ENCODE measurements around the gene YIPF1.

The YIPF1 gene

GRCh38 chr1:53889304-53890298, at the start of gene YIPF1:
YIPF1 (minus strand) TSS chr1:53889797; CDS start chr1:53888937, 860 bp downstream.
- peak; percentile 46 to 92 for DNase-seq

DNA sequence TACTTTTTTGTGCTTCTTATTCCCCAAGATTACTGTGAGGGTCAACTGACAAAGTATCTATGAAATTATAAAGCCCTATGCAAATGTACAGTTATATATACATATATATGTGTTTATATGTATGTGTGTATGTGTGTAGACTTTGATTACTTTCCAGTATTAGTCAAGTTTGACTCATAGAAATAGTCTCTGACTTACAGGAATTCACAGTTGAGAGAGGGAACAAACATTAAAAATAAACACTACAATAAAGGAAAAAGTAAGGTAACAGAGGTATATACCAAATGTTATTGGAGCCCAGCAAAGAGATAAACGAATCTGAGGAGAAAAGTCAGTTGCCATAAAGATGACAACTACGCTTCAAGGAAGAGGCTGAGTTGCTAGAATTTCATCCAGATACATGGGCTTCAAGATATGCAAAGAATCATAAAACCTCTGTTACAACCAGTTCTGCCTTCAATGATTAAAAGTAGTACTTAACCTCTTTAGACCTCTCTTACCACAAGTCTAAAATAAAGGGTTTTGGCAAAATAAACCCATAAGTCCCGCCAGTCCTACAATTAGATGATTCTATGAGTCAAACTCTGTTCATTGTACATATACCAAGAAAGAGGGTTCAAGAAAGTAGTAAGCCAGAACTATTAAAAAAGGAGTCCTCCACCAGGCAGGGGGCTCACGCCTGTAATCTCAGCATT, 48.7 kb upstream of the YIPF1 start:
- no peak for DNase-seq

DNA sequence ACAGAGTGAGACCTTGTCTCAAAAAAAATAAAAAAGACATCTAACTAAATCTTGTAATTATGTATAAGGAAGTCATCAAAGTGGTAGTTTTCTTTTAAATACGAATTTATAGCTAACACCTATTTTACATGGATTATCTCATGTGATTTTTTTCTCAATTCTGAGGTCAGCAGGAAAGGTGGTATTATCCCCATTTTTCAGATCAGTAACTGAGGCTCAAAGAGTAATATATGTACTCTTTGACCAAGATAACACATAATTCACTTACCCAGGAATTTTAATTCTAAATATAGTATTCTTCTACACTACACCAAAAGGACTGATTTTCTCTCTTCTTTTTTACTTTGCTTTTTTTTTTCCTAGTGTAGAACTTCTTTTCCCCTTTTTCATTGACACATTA, 46.8 kb upstream of the YIPF1 start:
- DNase-seq, result no peak

- DNase-seq, result no peak
Measured at GRCh38 chr1:53934170-53934765, 44.7 kb upstream of the YIPF1 start.

DNA sequence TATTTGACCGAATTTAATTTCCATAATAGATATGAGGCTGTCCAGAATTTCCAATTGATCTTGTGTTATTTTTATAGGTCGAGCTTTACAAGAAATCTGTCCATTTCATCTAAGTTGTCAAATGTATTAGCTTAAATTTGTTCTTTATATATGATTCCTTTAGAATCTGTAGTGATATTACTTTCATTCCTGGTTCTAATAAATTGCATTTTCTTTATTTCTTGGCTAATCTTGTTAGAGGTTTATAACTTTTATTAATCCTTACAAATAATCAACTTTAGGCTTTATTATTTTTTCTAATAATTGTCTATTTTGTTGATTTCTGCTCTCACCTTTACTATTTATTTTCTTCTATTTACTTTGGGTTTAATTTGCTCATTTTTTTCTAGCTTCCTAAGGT, 41.9 kb upstream of the YIPF1 start:
- no peak for DNase-seq

DNA sequence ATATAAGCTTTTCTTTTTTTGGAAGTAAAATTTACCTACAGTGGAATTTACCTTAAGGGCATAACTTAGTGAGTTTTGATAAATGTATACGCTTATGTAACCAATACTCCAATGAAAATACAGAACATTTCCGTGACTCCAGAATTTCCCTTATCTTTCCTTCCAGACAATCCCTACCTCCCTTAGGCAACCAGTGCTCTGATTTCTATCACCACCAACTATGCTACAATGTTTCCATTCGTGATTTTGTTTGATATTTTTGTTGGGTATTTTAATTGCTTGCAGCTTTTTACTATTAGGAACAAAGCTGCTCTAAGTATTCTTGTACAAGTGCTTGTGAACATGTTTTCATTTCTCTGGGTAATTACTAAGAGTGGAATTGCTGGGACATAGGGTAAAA, 41.3 kb upstream of the YIPF1 start:
- no peak for DNase-seq

- DNase-seq, result no peak
Measured at GRCh38 chr1:53929246-53929960, 39.8 kb upstream of the YIPF1 start.

- DNase-seq, result no peak
Measured at GRCh38 chr1:53927376-53927881, 37.8 kb upstream of the YIPF1 start.

- DNase-seq, result no peak
Measured at GRCh38 chr1:53919675-53920066, 30.1 kb upstream of the YIPF1 start.

DNA sequence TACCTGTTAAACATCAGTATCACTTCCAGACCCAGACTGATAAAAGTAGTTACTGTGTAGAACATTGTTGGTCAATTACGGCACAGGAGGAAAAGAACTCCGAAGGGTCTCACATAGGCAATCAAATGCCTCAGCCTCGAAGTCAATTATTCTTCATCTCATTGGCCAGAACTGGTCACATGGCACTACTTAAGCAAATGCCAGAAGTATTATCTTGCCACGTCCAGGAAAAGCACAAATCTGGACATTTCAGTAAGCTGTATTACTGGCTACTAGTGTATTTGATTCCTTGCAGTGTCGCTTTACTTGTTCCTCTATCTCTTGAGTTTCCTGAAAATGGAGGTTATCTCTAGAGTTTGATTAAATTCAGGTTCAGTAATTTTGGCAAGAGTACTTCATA, 28.7 kb upstream of the YIPF1 start:
- DNase-seq, result no peak

DNA sequence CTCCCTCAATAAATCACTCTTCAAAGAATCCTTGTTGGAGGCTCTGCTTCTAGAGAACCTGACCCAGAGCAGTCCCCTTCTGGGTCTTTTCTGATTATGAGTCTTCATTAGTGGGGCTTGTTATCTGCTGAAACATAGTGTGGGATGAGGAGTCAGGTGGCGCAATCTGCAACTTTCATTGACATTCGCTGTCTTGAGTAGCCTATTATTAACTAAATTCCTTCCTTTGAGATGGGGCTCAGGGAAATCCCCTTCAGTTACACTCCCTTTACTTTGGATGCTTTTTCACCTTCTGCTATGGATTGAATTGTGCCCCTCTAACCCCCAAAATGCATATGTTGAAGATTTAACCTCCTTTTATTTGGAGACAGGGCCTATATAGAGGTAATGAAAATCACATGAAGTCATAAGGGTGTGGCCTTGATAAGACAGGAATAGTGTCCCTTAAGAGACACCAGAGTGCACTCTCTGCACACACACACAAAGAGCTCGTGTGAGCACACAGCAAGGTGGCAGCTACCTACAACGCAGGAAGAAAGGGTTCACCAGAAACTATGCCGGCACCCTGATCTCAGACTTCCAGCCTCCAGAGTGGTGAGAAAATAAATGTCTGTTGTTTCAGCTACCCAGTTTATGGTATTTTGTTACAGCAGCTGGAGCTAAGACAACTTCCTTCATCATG, 23.9 kb upstream of the YIPF1 start:
- DNase-seq, result no peak

DNA sequence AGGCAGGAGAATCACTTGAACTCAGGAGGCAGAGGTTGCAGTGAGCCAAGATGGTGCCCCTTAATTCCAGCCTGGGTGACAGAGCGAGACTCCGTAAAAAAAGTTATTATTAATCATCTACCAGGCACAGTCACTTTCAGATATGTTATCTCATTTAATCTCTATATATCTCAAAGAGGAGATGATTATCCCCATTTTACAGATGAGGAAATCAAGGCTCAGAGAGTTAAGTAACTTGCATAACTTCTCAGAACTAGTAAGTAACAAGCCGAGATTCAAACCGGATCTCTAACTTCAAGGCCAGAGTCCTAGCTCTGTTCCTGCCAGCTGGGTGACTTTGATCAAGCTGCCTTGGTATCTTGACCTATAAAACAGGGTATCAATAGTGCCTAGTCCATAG, 21.8 kb upstream of the YIPF1 start:
- DNase-seq, result no peak

- no peak for DNase-seq
Measured at GRCh38 chr1:53909946-53910345, 20.3 kb upstream of the YIPF1 start.

DNA sequence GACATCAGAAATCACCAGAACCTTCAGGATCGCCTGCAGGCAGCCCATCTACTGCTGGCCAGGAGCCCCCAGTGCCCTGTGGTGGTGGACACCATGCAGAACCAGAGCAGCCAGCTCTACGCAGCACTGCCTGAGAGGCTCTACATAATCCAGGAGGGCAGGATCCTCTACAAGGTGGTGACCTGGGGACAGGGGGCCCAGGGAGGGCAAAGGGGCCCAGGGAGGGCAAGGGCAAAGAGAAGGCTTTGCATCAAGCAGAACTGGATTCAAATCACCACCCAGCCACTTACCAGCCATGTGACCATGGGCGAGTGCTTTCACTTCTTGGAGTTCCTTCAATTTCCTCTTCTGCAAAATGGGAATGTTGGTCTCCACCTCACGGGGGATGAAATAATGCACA, 16.5 kb upstream of the YIPF1 start:
- DNase-seq, result no peak

DNA sequence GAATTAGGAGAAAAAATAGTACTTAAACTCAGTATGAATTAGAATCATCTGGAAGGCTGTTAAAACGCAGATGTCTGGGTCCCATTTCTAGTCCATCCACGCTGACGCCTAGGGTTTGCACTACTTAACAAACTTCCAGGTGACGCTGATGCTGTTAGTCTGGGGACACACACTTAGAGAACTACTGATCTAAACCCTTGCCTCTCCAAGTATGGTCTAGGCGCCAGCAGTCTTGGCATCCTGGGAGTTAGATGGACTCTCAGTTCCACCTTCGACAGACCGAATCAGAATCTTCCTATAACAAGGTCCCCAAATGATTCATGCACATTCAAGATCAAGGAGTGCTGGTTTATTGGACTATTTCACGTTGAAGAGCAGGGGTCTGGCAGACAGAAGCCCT, 15.9 kb upstream of the YIPF1 start:
- no peak for DNase-seq

- DNase-seq, result no peak
Measured at GRCh38 chr1:53902235-53903138, 12.9 kb upstream of the YIPF1 start.

DNA sequence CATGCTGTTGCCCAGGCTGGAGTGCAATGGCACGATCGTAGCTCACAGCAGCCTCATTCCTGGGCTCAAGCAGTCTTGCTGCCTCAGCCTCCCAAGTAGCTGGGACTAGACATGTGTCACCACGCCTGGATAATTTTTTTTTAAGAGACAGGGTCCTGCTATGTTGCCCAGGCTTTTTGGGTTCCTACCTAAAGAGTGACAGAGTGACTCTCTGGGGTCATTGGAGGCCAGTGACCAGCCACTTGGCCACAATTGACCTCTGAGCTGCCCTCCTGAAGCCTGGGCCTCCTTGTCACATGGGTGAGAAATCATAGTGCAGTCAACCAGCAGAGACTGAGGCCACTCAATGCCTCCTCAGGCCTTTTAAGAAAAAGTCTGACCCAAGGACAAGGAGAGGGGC, 10.1 kb upstream of the YIPF1 start:
- DNase-seq, result no peak

DNA sequence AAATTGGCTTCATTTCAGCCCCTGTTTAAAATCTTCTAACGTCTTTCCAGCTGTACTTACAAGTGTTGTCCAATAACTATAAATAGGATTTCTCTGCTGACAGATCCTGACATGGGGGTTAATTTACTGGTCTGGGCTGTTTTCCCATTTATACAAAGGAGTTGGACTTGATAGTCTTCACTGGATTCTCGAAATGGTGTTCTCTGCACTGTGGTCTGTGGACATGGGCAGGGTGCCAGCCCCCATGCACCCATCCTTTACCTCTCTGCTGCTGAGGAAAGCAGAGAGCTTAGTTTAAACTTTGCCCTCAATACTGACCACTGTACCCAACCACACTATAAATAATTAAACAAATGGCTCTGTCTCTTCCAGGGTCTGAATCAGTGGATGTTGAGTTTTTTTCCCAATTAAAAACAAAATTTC, 9.6 kb upstream of the YIPF1 start:
- DNase-seq, result peak; percentile 68 to 88

DNA sequence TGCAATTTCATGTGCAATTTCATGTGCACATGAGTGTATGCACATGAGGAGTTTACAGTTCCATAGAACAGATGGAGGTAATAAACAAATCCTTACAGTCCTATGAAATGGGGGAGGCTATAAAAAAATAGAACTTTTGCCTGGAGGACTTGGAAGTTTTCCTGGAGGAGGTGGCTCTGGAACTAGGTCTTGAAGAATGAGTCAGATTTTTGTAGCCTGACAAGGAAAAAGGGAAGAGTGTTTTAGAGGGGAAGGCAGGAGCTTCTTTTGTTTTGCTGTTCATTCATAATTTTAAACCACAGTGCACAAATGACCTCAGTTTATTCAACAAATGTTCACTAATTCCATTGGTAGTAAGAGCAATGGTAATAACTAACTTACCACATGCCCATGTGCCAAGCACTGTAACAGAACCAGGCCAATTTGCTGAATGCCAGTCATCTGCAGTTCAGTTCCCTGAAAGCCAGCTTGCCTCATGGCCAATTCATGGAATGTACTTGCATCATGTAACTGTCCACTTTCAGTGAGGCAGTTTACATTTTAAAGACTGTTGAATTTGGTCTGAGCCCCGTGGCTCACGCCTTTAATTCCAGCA, 7.1 kb upstream of the YIPF1 start:
- peak; percentile 11 to 69 for DNase-seq

DNA sequence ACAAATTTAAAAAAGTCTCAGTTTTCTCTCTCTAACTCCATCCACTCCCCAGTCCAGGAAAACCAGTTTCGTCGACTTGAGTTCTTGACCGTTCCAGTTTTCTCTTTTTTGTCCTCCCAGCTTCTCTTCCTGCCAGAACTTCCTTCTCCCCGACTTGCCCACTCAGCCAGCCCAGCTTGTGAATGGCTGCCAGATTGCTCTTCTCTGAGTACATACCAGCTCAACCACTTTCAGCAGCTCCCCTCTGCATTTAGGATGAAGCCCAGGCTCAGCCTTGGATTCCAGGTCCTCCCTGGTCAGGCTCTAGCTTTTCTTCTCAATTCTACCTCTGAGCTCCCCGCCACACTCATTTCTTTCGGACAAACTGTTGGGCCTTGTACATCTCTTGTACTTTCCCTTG, 5.8 kb upstream of the YIPF1 start:
- DNase-seq, result no peak

GRCh38 chr1:53894644-53895043, 5.0 kb upstream of the YIPF1 start:
- DNase-seq, result no peak
